HEK293 (cell line): ENCODE measurements around the gene MXD4.

Experiments
- CTCF ChIA-PET: fragments of 350-600 bp; formaldehyde crosslinking; extraction: SDS; loops from one replicate; lab custom pipeline; 2021; ENCODE audit warnings: antibody characterized with exemption; lab: Yijun Ruan, JAX
- POLR2A ChIA-PET: fragments of 300-600 bp; formaldehyde crosslinking; extraction: SDS; loops from one replicate; lab custom pipeline; 2020; ENCODE audit warnings: antibody characterized with exemption, inconsistent platforms; lab: Yijun Ruan, JAX
- H3K27ac ChIP-seq: fragments of 200-500 bp; sonication (Bioruptor generic); 2 replicates; pipeline ENCODE4 v1.5.1; 2014; ENCODE audit warnings: low read depth, low read length, control low read depth, inconsistent platforms; ENCODE audit errors: extremely low read depth
- H3K36me3 ChIP-seq, 2 experiments: fragments of 200-500 bp in 1 of 2; sonication (Bioruptor generic) in 1 of 2; 1 replicate in 1 of 2; 2 replicates in 1 of 2; pipeline ENCODE4 v1.5.1; 2014 to 2017; ENCODE audit warnings: inconsistent platforms in 2 of 2, low read length in 2 of 2; ENCODE audit not compliant: control insufficient read depth in 2 of 2, insufficient read depth in 1 of 2
- H3K4me1 ChIP-seq: fragments of 200-500 bp; sonication (Bioruptor generic); 2 replicates; pipeline ENCODE4 v1.5.1; 2014; ENCODE audit warnings: mild to moderate bottlenecking, low read length, inconsistent platforms; ENCODE audit not compliant: control insufficient read depth, insufficient read depth
- H3K4me3 ChIP-seq: 2 replicates; pipeline ENCODE4 v1.5.1; 2011; ENCODE audit warnings: low read depth, mild to moderate bottlenecking, control low read depth, low read length, moderate library complexity
- H3K9me3 ChIP-seq: fragments of 200-500 bp; sonication (Bioruptor generic); 2 replicates; pipeline ENCODE4 v1.5.1; 2014; ENCODE audit warnings: low read depth, low read length, inconsistent platforms; ENCODE audit not compliant: control insufficient read depth, insufficient read depth
- GLIS1 ChIP-seq: fragments of 450-650 bp; formaldehyde crosslinking; IDR thresholded peaks from 2 replicates; pipeline ENCODE4 v1.5.1; 2016; ENCODE audit warnings: missing biosample characterization, missing genetic modification characterization
- GLIS2 ChIP-seq: fragments of 450-650 bp; formaldehyde crosslinking; IDR thresholded peaks from 2 replicates; pipeline ENCODE4 v1.5.1; 2016; ENCODE audit warnings: missing biosample characterization, missing genetic modification characterization
- REPIN1 ChIP-seq: fragments of 450-650 bp; formaldehyde crosslinking; IDR thresholded peaks from 2 replicates; pipeline ENCODE4 v1.5.1; 2017; ENCODE audit warnings: missing biosample characterization, missing genetic modification characterization, low read depth
- SCRT2 ChIP-seq: fragments of 450-650 bp; formaldehyde crosslinking; IDR thresholded peaks from 2 replicates; pipeline ENCODE4 v1.5.1; 2016; ENCODE audit warnings: missing biosample characterization, missing genetic modification characterization
- ZBTB8A ChIP-seq: fragments of 450-650 bp; formaldehyde crosslinking; IDR thresholded peaks from 2 replicates; pipeline ENCODE4 v1.5.1; 2016; ENCODE audit warnings: missing biosample characterization, missing genetic modification characterization
- ZFP41 ChIP-seq: fragments of 450-650 bp; formaldehyde crosslinking; IDR thresholded peaks from 2 replicates; pipeline ENCODE4 v1.5.1; 2016; ENCODE audit warnings: missing biosample characterization, missing genetic modification characterization, borderline replicate concordance
- ZNF121 ChIP-seq: fragments of 450-650 bp; formaldehyde crosslinking; IDR thresholded peaks from 2 replicates; pipeline ENCODE4 v1.5.1; 2016; ENCODE audit warnings: missing biosample characterization, missing genetic modification characterization
- ZNF155 ChIP-seq: fragments of 450-650 bp; formaldehyde crosslinking; IDR thresholded peaks from 2 replicates; pipeline ENCODE4 v1.5.1; 2016; ENCODE audit warnings: missing biosample characterization, missing genetic modification characterization
- ZNF214 ChIP-seq: fragments of 450-650 bp; formaldehyde crosslinking; IDR thresholded peaks from 2 replicates; pipeline ENCODE4 v1.5.1; 2017; ENCODE audit warnings: missing biosample characterization, mild to moderate bottlenecking, missing genetic modification characterization, borderline replicate concordance
- ZNF341 ChIP-seq: fragments of 450-650 bp; formaldehyde crosslinking; IDR thresholded peaks from 2 replicates; pipeline ENCODE4; 2016; ENCODE audit warnings: low read depth, missing biosample characterization, missing genetic modification characterization
- ZNF555 ChIP-seq: fragments of 450-650 bp; formaldehyde crosslinking; conservative IDR thresholded peaks from 2 replicates; pipeline ENCODE4 v1.5.1; 2017; ENCODE audit warnings: missing biosample characterization, mild to moderate bottlenecking, missing genetic modification characterization, inconsistent platforms
- ZNF571 ChIP-seq: fragments of 450-650 bp; formaldehyde crosslinking; IDR thresholded peaks from 2 replicates; pipeline ENCODE4 v1.5.0; 2017; ENCODE audit warnings: missing biosample characterization, missing genetic modification characterization
- TF ChIP-seq, protein P1 (sequence below): fragments of 450-650 bp; formaldehyde crosslinking; IDR thresholded peaks from 2 replicates; pipeline ENCODE4 v1.5.1; 2017; ENCODE audit warnings: missing biosample characterization, missing genetic modification characterization
- TF ChIP-seq, protein P2 (sequence below): fragments of 450-650 bp; formaldehyde crosslinking; IDR thresholded peaks from 2 replicates; pipeline ENCODE4 v1.5.1; 2016; ENCODE audit warnings: missing biosample characterization, missing genetic modification characterization
- TF ChIP-seq, protein P3 (sequence below): fragments of 450-650 bp; formaldehyde crosslinking; IDR thresholded peaks from 2 replicates; pipeline ENCODE4 v1.5.1; 2016; ENCODE audit warnings: missing biosample characterization, missing genetic modification characterization
- TF ChIP-seq, protein P4 (sequence below): fragments of 450-650 bp; formaldehyde crosslinking; IDR thresholded peaks from 2 replicates; pipeline ENCODE4 v1.5.0; 2017; ENCODE audit warnings: missing biosample characterization, missing genetic modification characterization, borderline replicate concordance

Gene MXD4

DNA sequence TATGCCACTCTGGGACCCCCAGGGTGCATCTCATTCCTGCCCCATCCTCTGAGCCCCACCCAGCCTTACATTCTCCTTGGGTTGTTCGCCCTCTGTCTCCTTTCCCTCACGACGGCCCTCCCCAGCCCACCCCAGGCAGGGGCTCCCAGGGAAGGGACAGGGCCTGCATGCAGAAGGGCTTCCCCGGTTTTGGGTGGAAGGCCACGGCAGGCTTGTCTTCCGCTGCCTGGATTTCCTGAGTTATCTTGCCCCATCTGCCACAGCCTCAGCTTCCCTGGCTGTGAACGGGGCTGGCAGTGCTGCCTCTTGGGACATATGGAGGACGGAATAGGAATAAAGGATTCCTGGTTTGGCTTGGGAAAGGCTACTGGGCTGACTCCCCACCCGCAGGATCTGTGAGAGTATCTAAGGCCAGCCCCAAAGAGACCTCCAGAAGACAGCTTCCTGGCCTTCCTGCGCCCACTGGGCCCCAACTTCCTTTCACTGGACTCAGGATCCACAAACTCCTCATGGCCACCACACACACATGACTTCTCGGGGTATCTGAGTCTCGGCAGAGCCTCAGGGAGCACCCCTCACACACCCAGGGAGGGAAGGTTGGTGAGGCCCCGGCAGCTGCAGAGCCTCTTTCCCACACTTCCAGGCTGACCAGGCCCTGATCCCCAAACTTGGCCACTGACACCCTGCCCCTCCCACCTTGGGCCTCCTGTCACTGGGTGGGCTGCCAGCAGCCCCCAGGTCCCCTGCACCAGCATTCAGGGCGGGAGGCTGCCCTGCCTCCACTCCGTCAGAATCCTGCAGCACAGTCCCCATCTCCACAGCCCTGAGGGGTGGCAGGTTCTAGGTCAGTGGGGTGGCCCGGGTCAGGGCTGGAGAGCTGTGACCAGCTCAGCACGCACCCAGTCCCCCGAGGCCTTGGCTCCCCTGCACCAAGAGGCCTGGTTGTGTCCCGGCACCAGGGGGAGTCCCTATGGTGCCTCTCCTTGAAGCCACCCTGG lies 3.5 kb upstream of the MXD4 start:
- TF ChIP-seq, protein P1, sequence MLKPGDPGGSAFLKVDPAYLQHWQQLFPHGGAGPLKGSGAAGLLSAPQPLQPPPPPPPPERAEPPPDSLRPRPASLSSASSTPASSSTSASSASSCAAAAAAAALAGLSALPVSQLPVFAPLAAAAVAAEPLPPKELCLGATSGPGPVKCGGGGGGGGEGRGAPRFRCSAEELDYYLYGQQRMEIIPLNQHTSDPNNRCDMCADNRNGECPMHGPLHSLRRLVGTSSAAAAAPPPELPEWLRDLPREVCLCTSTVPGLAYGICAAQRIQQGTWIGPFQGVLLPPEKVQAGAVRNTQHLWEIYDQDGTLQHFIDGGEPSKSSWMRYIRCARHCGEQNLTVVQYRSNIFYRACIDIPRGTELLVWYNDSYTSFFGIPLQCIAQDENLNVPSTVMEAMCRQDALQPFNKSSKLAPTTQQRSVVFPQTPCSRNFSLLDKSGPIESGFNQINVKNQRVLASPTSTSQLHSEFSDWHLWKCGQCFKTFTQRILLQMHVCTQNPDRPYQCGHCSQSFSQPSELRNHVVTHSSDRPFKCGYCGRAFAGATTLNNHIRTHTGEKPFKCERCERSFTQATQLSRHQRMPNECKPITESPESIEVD = no peak
- peak; percentile 12; the same call in 1 of the 2 replicates for TF ChIP-seq GLIS2
- TF ChIP-seq, protein P2, sequence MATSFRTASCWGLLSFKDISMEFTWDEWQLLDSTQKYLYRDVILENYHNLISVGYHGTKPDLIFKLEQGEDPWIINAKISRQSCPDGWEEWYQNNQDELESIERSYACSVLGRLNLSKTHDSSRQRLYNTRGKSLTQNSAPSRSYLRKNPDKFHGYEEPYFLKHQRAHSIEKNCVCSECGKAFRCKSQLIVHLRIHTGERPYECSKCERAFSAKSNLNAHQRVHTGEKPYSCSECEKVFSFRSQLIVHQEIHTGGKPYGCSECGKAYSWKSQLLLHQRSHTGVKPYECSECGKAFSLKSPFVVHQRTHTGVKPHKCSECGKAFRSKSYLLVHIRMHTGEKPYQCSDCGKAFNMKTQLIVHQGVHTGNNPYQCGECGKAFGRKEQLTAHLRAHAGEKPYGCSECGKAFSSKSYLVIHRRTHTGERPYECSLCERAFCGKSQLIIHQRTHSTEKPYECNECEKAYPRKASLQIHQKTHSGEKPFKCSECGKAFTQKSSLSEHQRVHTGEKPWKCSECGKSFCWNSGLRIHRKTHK (tag by site-specific recombination) = no peak
- Histone ChIP-seq H3K4me1 (no peaks in the 10 kb centered on the region), H3K36me3 (peaks cover 0 to 2% of the 10 kb centered on the region in 2 experiments; a peak in 1 of 3 replicates), H3K27ac (no peak overlapping the region), H3K9me3 (no peaks in the 10 kb centered on the region), H3K4me3 (no peak overlapping the region)
- POLR2A ChIA-PET = no interaction called here
- CTCF ChIA-PET = no interaction called here

DNA sequence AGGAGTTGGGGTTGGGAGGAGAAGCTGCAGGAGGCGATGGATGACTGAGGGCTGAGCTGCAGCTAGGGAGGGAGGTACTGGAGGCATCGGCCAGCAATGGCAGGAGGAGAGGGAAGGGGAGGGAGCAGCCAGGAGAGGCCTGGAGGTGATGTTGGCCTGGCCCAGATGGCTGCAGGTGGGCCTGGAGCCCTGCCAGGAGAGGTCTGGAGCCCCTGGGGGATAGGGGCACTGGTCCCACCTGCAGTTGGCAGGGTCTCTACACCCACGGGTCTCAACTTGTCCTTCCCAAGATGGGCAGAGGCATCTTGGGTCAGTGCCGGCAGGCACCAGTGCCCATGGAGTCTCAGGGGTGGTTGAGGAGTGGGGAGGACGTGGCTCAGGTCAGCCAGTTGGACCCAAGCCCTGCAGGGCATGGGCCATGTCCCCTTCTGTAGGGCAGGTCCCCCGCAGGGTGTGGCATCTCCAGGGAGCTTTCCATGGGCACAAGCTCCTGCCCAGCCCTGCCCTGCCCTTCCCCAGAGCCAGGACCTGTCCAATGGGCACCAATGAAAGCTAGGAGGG lies 2.7 kb upstream of the MXD4 start:
- Histone ChIP-seq H3K27ac (no peak overlapping the region), H3K36me3 (peaks cover 0 to 10% of the 10 kb centered on the region in 2 experiments; a peak in 1 of 3 replicates), H3K4me3 (no peak overlapping the region), H3K9me3 (no peaks in the 10 kb centered on the region), H3K4me1 (no peaks in the 10 kb centered on the region)
- ChIA-PET POLR2A (no interaction called here), CTCF (no interaction called here)
- TF ChIP-seq GLIS1 (tag by site-specific recombination) = peak; percentile 62; the same call in 1 of the 2 replicates
- TF ChIP-seq, protein P3, sequence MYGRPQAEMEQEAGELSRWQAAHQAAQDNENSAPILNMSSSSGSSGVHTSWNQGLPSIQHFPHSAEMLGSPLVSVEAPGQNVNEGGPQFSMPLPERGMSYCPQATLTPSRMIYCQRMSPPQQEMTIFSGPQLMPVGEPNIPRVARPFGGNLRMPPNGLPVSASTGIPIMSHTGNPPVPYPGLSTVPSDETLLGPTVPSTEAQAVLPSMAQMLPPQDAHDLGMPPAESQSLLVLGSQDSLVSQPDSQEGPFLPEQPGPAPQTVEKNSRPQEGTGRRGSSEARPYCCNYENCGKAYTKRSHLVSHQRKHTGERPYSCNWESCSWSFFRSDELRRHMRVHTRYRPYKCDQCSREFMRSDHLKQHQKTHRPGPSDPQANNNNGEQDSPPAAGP = no peak
- TF ChIP-seq, protein P4, sequence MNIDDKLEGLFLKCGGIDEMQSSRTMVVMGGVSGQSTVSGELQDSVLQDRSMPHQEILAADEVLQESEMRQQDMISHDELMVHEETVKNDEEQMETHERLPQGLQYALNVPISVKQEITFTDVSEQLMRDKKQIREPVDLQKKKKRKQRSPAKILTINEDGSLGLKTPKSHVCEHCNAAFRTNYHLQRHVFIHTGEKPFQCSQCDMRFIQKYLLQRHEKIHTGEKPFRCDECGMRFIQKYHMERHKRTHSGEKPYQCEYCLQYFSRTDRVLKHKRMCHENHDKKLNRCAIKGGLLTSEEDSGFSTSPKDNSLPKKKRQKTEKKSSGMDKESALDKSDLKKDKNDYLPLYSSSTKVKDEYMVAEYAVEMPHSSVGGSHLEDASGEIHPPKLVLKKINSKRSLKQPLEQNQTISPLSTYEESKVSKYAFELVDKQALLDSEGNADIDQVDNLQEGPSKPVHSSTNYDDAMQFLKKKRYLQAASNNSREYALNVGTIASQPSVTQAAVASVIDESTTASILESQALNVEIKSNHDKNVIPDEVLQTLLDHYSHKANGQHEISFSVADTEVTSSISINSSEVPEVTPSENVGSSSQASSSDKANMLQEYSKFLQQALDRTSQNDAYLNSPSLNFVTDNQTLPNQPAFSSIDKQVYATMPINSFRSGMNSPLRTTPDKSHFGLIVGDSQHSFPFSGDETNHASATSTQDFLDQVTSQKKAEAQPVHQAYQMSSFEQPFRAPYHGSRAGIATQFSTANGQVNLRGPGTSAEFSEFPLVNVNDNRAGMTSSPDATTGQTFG (tag by site-specific recombination) = no peak
- TF ChIP-seq ZNF341 (tag by site-specific recombination) = peak; percentile 68
- TF ChIP-seq ZNF555 (tag by site-specific recombination) = no peak

DNA sequence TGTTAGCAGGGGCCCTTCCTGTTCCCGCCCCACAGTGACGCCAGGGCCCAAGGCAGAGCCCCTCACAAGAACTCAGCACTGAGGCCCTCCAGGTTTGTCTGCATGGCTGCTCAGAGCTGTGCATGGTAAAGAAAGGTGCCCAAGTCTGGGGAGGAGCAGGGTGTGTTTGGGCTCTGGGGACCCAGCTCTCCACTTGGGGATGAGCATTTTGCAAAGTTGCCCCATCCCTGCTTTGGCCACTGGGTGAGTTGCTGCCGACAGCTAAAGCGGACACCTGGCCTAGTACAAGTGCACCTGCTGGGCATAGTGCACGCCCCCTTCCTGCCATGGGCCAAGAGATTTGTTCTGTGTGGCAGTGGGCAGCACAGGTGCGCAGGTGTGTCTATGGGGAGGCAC lies 2.0 kb upstream of the MXD4 start:
- ChIA-PET CTCF (interaction anchor here (0.6 kb wide), 1 partner anchor 136 kb away, joined by 3 read pairs; no protein-coding TSS in a partner anchor), POLR2A (no interaction called here)
- TF ChIP-seq ZBTB8A (tag by site-specific recombination) = no peak
- no peak for TF ChIP-seq ZNF214 (tag by site-specific recombination)
- no peak for TF ChIP-seq ZNF121 (tag by site-specific recombination)
- TF ChIP-seq SCRT2 = no peak
- TF ChIP-seq ZNF155 = no peak
- TF ChIP-seq ZNF571 (tag by site-specific recombination) = no peak
- TF ChIP-seq REPIN1 (tag by site-specific recombination) = no peak
- TF ChIP-seq ZFP41 (tag by site-specific recombination) = no peak
- H3K9me3 ChIP-seq = no peaks in the 10 kb centered on the region
- H3K4me1 ChIP-seq = no peaks in the 10 kb centered on the region
- H3K4me3 ChIP-seq = no peak overlapping the region
- H3K27ac ChIP-seq = no peak overlapping the region
- H3K36me3 ChIP-seq = peaks cover 0 to 17% of the 10 kb centered on the region in 2 experiments; a peak in 1 of 3 replicates
